Small intestine (tissue), 7 donors: Measurements from ENCODE around the gene CD2. TPM values are rescaled to one million over a fixed set of nuclear protein-coding genes. Genes with fewer than 3 reads are reported as not detected.
"Not testable (repeated sequence)": the region's sequence is repeated elsewhere in the genome, so short reads cannot be mapped to it uniquely, and the experiment has no call there.

Experiments used
- DNase-seq, 2 donors: peaks; one replicate each; pipeline versions ENCODE4 v3.0.0 to v3.0.0-alpha.2; 2013
- FAIRE-seq: peaks from 2 replicates; lab custom pipeline; 2012; peaks lifted over from hg19 to GRCh38; lab: Jason Lieb, UNC
- H3K27ac ChIP-seq, 3 donors: one replicate each; pipeline ENCODE4 v1.5.1; 2013; ENCODE audit warnings: low read length in 2 of 3, mild to moderate bottlenecking in 2 of 3, control low read depth in 1 of 3, inconsistent platforms in 1 of 3, low read depth in 1 of 3, moderate library complexity in 1 of 3
- H3K27me3 ChIP-seq, 3 donors: one replicate each; pipeline ENCODE4 v1.6.1; 2013; ENCODE audit warnings: low read length in 3 of 3, inconsistent platforms in 1 of 3; ENCODE audit not compliant: control insufficient read depth in 3 of 3, insufficient read depth in 3 of 3
- H3K36me3 ChIP-seq, 3 donors: one replicate each; pipeline ENCODE4 v1.6.1; 2013; ENCODE audit warnings: low read length in 3 of 3, inconsistent platforms in 1 of 3, low read depth in 1 of 3, mild to moderate bottlenecking in 1 of 3, moderate library complexity in 1 of 3; ENCODE audit not compliant: control insufficient read depth in 3 of 3, insufficient read depth in 2 of 3
- H3K4me1 ChIP-seq, 3 donors: one replicate each; pipeline ENCODE4 v1.6.1; 2013; ENCODE audit warnings: low read length in 2 of 3, inconsistent platforms in 1 of 3, low read depth in 1 of 3, mild to moderate bottlenecking in 1 of 3, moderate library complexity in 1 of 3; ENCODE audit not compliant: control insufficient read depth in 3 of 3, insufficient read depth in 2 of 3
- H3K4me3 ChIP-seq, 3 donors: one replicate each; pipeline ENCODE4 v1.5.1; 2013; ENCODE audit warnings: low read length in 3 of 3, control low read depth in 1 of 3, inconsistent platforms in 1 of 3, low read depth in 1 of 3, mild to moderate bottlenecking in 1 of 3, moderate library complexity in 1 of 3
- H3K9me3 ChIP-seq, 2 donors: one replicate each; pipeline ENCODE4 v1.6.1; 2013; ENCODE audit warnings: low read depth in 1 of 2, low read length in 1 of 2; ENCODE audit not compliant: control insufficient read depth in 2 of 2, insufficient read depth in 1 of 2
- WGBS, 3 donors: extraction: QIAGEN DNeasy Blood & Tissue Kit; methylation state at CpG; one replicate each; pipeline ENCODE4 v1.1.7; 2013; 5-methylcytosine and 5-hydroxymethylcytosine counted together
- polyA plus RNA-seq, 4 donors: library from polyadenylated mRNA; stranded (reverse) in 3 of 4; unstranded in 1 of 4; fragments of 200-250 nt in 3 of 4; fragments of 120-200 nt in 1 of 4; gene quantifications; one replicate each; pipeline versions ENCODE4 v1.2.1 to v1.2.3, GENCODE V29; 2013
- donor health status: healthy with polysubstance abuse.
- donor health status: control.
- donor health status: control.
- donor health status: Bipolar disorder and iron deficiency.
- donor health status: healthy.

CD2 gene
- polyA plus RNA-seq, 4 donors: 2.1 to 14.9 (median 5.1) TPM

DNA sequence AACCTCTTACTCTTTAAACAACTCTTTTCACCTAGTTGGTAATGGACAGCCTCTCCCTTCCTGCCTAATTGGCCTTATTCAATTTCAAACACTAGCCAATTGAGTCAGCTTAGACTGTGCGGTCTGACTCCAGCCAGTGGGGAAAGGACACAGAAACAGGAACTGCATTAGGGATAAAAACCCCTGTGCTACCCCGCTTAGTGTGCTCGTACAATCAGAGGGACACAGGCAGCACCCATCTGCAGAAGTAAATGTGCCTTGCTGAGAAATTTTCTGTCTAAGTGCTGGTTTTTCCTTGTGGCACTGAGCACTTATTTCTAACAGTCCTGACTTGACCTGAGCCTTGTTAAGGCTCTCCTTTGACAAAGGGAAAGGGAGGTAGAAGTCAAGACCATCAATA is 6.0 kb upstream of the CD2 start:
- FAIRE-seq (no peak), DNase-seq (no peak)
- WGBS, 3 donors: 92 to 99% (median 96%) methylated on average over 3 of the region's 3 CpGs
- no peak overlapping the region for H3K4me3 ChIP-seq
- no peaks in the 10 kb centered on the region for H3K27me3 ChIP-seq
- no peaks in the 10 kb centered on the region for H3K36me3 ChIP-seq
- H3K27ac ChIP-seq: no peak overlapping the region
- H3K9me3 ChIP-seq: peaks cover 7 to 30% of the 10 kb centered on the region in 2 donors
- H3K4me1 ChIP-seq: no peaks in the 10 kb centered on the region

DNA sequence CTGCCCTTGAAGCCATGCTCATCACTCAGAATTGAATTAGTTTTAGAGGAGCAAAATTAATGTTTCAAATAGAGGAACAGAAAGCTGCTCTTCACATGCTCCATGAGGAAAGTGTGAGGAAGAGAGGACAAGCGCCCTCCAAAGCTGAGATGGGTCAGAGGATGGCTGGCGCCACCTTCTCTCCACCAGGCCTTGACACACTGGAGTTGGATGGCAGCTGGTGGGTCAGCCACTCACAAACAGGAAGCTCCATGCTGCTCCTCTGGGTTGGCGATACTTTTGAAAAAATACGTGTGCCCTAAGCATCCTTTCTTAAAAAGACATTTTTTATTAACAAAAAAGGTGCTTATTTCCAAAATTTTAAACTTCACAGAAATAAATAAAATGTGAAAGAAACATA is 3.1 kb upstream of the CD2 start:
- H3K9me3 ChIP-seq: peaks cover 1 to 14% of the 10 kb centered on the region in 2 donors
- WGBS, 3 donors: 57 to 65% (median 60%) methylated on average over 4 of the region's 4 CpGs
- no peak overlapping the region for H3K27ac ChIP-seq
- no peaks in the 10 kb centered on the region for H3K4me1 ChIP-seq
- H3K36me3 ChIP-seq: no peaks in the 10 kb centered on the region
- FAIRE-seq: no peak
- no peak overlapping the region for H3K4me3 ChIP-seq
- DNase-seq: no peak
- no peaks in the 10 kb centered on the region for H3K27me3 ChIP-seq

DNA sequence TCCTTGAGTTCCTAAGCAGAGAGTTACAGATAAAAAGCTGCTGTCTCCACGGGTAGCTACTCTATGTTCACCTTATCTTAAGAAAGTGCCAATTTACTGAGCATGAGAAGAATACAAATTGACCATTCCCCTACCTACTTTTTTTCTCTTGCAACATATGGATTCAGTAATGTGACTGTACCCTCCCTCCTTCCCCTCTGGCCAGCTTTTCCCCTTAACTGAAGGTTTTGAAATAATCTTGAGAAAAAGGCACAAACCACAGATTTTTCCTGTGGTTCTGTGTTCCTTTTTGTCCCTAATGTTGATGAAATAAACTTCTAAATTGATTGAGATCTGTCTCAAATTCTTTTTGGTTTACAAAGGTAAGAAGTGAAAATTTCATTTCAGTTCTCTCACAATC is 2.6 kb upstream of the CD2 start:
- no peak for DNase-seq
- no peak for FAIRE-seq
- Histone ChIP-seq H3K4me1 (no peaks in the 10 kb centered on the region), H3K27ac (no peak overlapping the region), H3K9me3 (peaks cover 1 to 14% of the 10 kb centered on the region in 2 donors), H3K36me3 (no peaks in the 10 kb centered on the region), H3K27me3 (no peaks in the 10 kb centered on the region), H3K4me3 (no peak overlapping the region)
- WGBS, 3 donors: 14 to 34% (median 16%) methylated on average over 1 of the region's 1 CpG

DNA sequence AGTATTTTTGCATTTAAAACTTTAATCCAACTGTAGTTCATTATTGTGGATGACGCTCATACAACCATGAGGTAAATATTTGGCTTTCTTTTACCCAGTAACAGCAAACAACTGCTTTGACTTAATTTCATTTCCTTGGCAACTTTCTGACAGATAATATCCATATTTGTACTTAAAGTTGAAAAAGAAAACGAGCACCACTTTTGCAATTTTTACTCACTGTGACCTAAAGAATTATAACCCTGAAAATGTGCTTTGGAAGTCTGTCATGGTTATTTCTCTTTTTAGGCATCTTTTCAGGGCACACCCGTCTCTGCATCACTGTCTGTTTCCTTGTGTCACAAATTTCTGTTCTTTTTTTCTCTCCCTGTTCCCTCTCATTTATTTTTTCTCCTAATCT is 918 bp upstream of the CD2 start:
- WGBS, 3 donors: 52 to 68% (median 53%) methylated on average over 3 of the region's 3 CpGs
- Histone ChIP-seq H3K27ac (peak overlapping the region in 1 of 3 donors; percentile 32), H3K9me3 (peaks cover 0 to 8% of the 10 kb centered on the region in 2 donors), H3K27me3 (no peaks in the 10 kb centered on the region), H3K4me1 (no peaks in the 10 kb centered on the region), H3K36me3 (no peaks in the 10 kb centered on the region), H3K4me3 (no peak overlapping the region)
- FAIRE-seq (no peak), DNase-seq (no peak)

DNA sequence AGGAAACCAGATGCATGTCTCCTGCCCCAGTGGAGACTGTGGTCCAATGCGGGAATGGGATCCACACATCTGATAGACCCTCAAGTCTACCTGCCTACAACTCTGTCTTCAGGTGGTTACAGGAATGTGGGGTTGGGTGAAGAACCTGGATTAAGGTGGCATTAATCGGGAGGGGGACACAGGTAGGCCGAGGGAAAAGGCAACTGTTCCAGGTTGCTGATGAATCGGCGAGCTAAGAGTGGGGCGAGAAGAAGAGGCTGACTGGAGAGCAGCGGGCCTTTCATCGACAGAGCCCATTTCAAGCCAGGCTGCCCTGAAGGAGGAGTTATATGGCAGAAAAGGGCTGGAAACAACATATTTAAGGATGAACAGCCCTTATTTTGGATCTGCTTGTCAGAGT is 836 bp downstream of the CD2 start:
- WGBS, 3 donors: 84 to 89% (median 86%) methylated on average over 8 of the region's 8 CpGs
- Histone ChIP-seq H3K4me1 (no peaks in the 10 kb centered on the region), H3K9me3 (no peaks in the 10 kb centered on the region), H3K27ac (peak overlapping the region in 2 of 3 donors; percentile 66 to 74), H3K36me3 (no peaks in the 10 kb centered on the region), H3K4me3 (peak overlapping the region in 1 of 3 donors; percentile 50), H3K27me3 (no peaks in the 10 kb centered on the region)
- no peak for FAIRE-seq
- no peak for DNase-seq

DNA sequence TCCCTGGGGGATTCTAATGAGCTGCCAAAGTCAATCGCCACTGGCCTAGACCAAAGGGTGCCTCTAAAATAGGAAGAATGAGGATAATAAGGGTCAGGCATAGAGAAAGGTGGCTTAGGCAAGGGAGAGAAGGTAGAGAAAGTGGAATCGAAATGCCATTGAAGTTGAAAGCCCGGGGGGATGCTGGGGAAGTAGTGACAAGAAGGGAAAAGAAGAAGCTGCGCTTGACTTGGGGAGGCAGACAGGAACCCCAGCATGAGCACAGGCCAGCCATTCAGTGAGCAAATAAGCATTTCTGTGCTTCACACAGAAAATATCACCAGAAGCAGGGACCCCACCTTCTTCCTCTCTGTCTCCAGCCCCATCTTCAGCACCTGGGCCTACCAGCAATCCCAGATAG is 1.5 kb downstream of the CD2 start:
- peak overlapping the region in 2 of 3 donors; percentile 66 to 74 for H3K27ac ChIP-seq
- FAIRE-seq (no peak), DNase-seq (no peak)
- peak overlapping the region in 2 of 3 donors; percentile 24 to 50 for H3K4me3 ChIP-seq
- H3K27me3 ChIP-seq: no peaks in the 10 kb centered on the region
- WGBS, 3 donors: 78 to 90% (median 83%) methylated on average over 4 of the region's 4 CpGs
- no peaks in the 10 kb centered on the region for H3K9me3 ChIP-seq
- no peaks in the 10 kb centered on the region for H3K4me1 ChIP-seq
- no peaks in the 10 kb centered on the region for H3K36me3 ChIP-seq

DNA sequence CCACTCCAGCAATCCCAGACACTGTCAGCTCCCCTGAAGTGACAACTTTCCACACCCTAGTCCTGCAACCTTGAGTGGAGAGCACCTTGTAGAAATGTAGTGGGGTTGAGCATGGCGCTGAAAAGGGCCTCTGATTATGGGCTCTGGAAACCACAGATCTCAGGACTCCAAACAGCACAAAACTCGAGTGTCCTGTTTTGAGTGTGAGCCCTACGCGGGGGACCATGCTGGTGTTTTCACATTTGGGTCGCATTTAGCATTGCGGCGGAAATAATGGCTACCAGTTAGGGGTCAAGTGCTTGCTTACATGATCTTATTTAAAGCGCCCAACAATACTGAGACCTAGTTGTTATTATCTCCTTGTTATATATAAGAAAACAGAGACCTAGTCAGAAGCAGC is 1.9 kb downstream of the CD2 start:
- not testable (repeated sequence) for FAIRE-seq, H3K4me1 ChIP-seq, H3K36me3 ChIP-seq, H3K27me3 ChIP-seq, DNase-seq, H3K9me3 ChIP-seq
- H3K27ac ChIP-seq: peak overlapping the region in 1 of 3 donors; percentile 74
- peak overlapping the region in 2 of 3 donors; percentile 3 to 50 for H3K4me3 ChIP-seq
- WGBS, 3 donors: 75 to 91% (median 78%) methylated on average over 7 to 8 of the region's 8 CpGs

DNA sequence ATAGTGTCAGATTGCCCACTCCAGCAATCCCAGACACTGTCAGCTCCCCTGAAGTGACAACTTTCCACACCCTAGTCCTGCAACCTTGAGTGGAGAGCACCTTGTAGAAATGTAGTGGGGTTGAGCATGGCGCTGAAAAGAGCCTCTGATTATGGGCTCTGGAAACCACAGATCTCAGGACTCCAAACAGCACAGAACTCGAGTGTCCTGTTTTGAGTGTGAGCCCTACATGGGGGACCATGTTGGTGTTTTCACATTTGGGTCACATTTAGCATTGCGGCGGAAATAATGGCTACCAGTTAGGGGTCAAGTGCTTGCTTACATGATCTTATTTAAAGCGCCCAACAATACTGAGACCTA is 4.2 kb downstream of the CD2 start:
- not testable (repeated sequence) for DNase-seq, H3K9me3 ChIP-seq, H3K27me3 ChIP-seq, H3K36me3 ChIP-seq, FAIRE-seq, H3K4me1 ChIP-seq
- H3K4me3 ChIP-seq: peak overlapping the region in 1 of 3 donors; percentile 31
- H3K27ac ChIP-seq: peak overlapping the region in 1 of 3 donors; percentile 23
- 69 to 90% (median 74%) methylated on average over 4 to 5 of the region's 5 CpGs for WGBS, 3 donors

DNA sequence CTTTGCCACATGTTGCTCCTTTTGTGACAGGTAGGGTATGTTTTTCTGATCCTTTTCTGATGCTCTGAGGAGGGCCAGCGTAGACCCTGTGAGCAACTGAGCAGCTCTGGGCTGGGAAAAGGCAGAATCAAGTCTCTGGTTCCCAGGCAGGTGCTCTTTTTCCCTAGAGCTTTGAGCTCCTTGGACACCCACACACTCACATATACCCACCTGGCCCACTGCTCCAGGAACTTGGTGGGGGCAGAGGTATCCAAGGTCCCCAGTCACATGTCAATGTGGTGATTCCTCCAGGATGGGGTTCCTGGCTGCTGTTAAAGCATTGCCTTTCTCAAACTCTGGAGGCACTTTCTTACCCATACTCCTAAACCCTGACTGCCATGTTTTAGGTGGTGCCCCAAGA is 5.4 kb downstream of the CD2 start:
- H3K27ac ChIP-seq: peak overlapping the region in 1 of 3 donors; percentile 22
- H3K36me3 ChIP-seq: no peaks in the 10 kb centered on the region
- peak overlapping the region in 1 of 3 donors; percentile 22 for H3K4me3 ChIP-seq
- no peak for FAIRE-seq
- H3K4me1 ChIP-seq: no peaks in the 10 kb centered on the region
- 71 to 81% (median 75%) methylated on average over 1 of the region's 1 CpG for WGBS, 3 donors
- H3K9me3 ChIP-seq: peaks cover 0 to 5% of the 10 kb centered on the region in 2 donors
- no peak for DNase-seq
- no peaks in the 10 kb centered on the region for H3K27me3 ChIP-seq
